NCI-H1092 (cell line): Measurements from ENCODE around the gene PPP1R9B.

Source experiments
- DNase-seq: peaks from one replicate; lab custom pipeline; 2025; lab: John Stamatoyannopoulos, UW

PPP1R9B gene

DNA sequence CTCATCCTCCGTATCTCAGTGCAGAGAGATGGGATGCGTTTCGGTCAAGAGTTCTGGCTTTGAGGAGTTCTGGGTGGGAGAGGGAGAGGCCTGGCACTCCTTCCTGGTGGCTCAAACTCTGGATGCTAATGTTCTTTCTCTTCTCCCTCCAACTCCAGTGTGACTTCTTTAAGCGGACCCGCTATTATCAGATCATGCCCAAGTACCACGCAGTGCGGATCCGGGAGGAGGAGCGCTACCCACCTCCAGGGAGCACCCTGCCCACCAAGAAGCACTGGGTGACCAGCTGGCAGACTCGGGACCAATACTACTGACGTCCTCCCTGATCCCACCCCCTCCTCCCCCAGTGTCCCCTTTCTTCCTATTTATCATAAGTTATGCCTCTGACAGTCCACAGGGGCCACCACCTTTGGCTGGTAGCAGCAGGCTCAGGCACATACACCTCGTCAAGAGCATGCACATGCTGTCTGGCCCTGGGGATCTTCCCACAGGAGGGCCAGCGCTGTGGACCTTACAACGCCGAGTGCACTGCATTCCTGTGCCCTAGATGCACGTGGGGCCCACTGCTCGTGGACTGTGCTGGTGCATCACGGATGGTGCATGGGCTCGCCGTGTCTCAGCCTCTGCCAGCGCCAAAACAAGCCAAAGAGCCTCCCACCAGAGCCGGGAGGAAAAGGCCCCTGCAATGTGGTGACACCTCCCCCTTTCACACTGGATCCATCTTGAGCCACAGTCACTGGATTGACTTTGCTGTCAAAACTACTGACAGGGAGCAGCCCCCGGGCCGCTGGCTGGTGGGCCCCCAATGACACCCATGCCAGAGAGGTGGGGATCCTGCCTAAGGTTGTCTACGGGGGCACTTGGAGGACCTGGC is 61.3 kb downstream of the PPP1R9B start:
- no peak for DNase-seq

DNA sequence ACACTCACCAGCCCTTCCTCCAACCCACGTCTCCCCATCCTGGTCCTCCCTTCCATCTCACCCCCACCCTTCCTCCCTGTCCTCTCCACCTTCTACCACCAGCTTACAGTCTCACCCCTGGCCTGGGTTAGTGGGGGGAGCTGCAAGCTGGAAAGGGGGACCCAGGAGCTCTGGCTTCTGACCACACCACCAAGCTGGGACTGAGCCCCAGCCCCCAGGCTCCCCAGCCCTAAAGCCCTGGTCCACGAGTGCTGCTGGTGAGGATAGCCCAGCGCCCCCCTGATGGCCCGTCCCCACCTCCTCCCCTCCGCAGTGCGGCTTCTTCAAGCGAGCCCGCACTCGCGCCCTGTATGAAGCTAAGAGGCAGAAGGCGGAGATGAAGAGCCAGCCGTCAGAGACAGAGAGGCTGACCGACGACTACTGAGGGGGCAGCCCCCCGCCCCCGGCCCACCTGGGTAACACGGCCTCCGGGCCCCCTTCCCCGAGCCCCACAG is 62.5 kb downstream of the PPP1R9B start:
- DNase-seq = no peak

DNA sequence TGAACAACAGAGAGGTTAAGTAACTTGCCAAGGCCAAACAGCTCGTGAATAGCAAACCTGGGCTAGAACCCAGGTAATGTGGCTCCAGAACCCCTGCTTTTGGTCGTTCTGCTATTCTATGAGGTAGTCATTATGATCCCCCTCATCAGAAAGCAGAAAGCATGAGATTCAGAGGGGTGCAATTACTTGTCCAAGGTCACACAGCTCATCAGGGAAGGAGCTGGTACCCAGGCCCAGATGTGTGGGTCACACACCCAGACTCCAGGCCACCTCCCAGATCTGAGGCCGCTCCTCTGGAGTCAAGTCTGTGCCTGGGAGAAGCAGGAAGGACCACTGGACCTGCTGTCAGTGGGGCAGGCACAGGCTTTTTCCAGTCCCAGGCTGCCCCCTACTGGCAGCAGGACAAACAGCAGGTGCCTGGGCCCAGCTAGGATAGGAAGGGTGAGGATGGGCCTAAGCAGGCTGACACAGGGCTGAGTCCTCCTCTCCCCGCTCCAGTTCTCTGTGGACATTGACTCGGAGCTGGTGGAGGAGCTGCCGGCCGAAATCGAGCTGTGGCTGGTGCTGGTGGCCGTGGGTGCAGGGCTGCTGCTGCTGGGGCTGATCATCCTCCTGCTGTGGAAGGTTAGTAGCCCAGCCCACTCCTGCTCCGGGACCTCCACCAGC is 63.1 kb downstream of the PPP1R9B start:
- peak; percentile 51 for DNase-seq
